PFSK-1 (cell line): ENCODE results near the gene TRAF6.

Experiments
- SIN3A ChIP-seq: IDR thresholded peaks from 2 replicates; pipeline ENCODE4 v1.6.1; 2012; ENCODE audit warnings: mild to moderate bottlenecking, low read length, moderate library complexity, borderline replicate concordance; ENCODE audit not compliant: insufficient read depth
- TAF1 ChIP-seq: IDR thresholded peaks from 2 replicates; pipeline ENCODE4 v1.6.1; 2012; ENCODE audit warnings: low read length, control low read depth, borderline replicate concordance; ENCODE audit not compliant: insufficient read depth

DNA sequence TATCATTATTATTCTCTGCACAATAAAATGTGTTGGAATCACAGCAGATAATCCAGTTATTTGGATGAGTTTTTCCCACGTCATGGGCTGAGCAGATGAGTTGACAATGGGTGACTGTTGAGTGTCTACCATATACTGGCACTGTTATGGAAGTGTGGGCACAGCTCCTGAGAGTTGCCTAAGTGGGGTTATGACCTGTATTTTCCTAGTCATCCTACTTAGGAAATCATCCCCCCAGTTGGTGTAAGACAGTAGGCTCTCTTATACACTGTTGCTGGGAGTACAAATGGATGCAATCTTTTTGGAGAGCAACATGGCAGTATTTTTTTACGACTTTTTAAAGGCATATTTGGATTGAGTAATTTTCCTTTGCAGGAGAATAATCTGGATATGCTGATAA lies 66.4 kb downstream of the TRAF6 start:
- TF ChIP-seq SIN3A, result no peak
- no peak for TF ChIP-seq TAF1
